Measurements from ENCODE around the gene E2F3. TPM values are rescaled to one million over a fixed set of nuclear protein-coding genes. Genes with fewer than 3 reads are reported as not detected.
A peak's percentile ranks its signal among the peaks of the same experiment; 100 is the strongest.

The E2F3 gene
- total RNA-seq, 2 donors from 2014 or later: 6.5 to 12.4 TPM

DNA sequence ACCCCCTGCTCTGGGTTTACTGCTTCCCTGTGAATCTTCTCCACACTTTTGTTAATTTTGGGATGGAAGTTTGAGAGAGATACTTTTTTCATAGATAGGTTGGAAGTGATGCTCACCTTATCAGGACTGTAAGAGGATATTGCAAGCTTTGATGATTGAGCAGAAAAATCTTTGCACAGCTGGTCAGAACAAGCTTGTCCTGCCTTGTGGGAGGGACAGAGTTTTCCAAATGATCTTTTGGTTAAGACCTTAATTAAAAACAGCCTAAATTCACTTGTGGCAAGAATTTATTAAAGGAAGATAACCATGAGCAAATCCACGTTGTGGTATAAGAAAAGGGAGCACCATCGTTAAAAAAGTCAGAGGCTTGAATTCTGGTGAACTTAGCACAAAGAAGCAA lies 32.2 kb downstream of the E2F3 start:
- H3K27me3 ChIP-seq (replicated peaks; ENCODE audit: insufficient read depth): no peaks in the 10 kb centered on the region
- TF ChIP-seq, protein P1, sequence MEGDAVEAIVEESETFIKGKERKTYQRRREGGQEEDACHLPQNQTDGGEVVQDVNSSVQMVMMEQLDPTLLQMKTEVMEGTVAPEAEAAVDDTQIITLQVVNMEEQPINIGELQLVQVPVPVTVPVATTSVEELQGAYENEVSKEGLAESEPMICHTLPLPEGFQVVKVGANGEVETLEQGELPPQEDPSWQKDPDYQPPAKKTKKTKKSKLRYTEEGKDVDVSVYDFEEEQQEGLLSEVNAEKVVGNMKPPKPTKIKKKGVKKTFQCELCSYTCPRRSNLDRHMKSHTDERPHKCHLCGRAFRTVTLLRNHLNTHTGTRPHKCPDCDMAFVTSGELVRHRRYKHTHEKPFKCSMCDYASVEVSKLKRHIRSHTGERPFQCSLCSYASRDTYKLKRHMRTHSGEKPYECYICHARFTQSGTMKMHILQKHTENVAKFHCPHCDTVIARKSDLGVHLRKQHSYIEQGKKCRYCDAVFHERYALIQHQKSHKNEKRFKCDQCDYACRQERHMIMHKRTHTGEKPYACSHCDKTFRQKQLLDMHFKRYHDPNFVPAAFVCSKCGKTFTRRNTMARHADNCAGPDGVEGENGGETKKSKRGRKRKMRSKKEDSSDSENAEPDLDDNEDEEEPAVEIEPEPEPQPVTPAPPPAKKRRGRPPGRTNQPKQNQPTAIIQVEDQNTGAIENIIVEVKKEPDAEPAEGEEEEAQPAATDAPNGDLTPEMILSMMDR (IDR thresholded peaks at IDR 0.05): no peak

DNA sequence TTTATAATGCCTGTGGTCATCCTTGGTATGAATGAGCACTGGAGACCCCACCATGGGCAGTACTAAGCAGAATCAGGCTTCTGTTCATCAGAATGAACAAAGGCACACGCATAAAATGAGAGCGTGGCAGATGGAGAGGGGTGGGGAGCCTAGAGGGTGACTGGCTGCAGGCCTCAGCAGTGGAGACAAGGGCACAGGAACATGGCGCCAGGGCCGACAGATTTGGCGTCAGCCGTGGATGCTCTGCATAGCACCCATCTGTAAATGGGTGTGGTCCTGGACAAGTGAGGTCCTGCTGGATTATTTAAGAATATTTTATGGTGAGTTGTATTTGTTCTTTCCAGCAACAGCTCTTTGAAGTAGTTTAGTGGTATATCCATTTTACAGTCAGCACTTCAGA lies 33.1 kb downstream of the E2F3 start:
- H3K27me3 ChIP-seq (replicated peaks; ENCODE audit: insufficient read depth): no peaks in the 10 kb centered on the region
- TF ChIP-seq, protein P1 (IDR thresholded peaks at IDR 0.05): no peak
- no peaks in the 10 kb centered on the region for H3K36me3 ChIP-seq
- no peak overlapping the region for H3K27ac ChIP-seq
- no peaks in the 10 kb centered on the region for H3K9me3 ChIP-seq
- ATAC-seq (ENCODE audit: insufficient number of reproducible peaks, low FRiP score, low read depth) (no peak), DNase-seq (ENCODE audit: low spot score) (no peak)
- H3K4me1 ChIP-seq (ENCODE audit: control insufficient read depth in 1 of 2, low read depth in 2 of 2): peaks cover 13 to 28% of the 10 kb centered on the region in 2 donors
- H3K4me3 ChIP-seq: no peak overlapping the region

More for the DNA sequence above, 32.2 kb downstream of the E2F3 start:
- ATAC-seq (ENCODE audit: insufficient number of reproducible peaks, low FRiP score, low read depth) (no peak), DNase-seq (ENCODE audit: low spot score) (no peak)
- Histone ChIP-seq H3K9me3 (no peaks in the 10 kb centered on the region), H3K27ac (no peak overlapping the region), H3K4me1 (ENCODE audit: control insufficient read depth in 1 of 2, low read depth in 2 of 2) (peaks cover 7 to 27% of the 10 kb centered on the region in 2 donors), H3K36me3 (no peaks in the 10 kb centered on the region), H3K4me3 (no peak overlapping the region)

DNA sequence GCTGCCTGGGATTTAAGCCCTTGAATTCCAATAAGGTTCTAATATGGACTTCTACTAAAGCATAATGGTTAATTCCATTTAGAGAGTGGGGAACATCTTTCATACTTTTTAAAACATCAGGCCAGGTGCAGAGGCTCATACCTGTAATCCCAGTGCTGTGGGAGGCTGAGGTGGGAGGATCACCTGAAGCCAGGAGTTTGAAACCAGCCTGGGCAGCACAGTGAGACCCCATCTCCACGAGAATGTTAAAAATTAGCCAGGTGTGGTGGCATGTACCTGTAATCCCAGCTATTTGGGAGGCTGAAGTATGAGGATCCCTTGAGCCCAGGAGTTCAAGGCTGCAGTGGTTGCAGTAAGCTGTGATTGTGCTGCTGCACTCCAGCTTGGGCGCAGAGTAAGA lies 35.0 kb downstream of the E2F3 start:
- H3K9me3 ChIP-seq: no peaks in the 10 kb centered on the region
- TF ChIP-seq, protein P1 (IDR thresholded peaks at IDR 0.05): no peak
- ATAC-seq (ENCODE audit: insufficient number of reproducible peaks, low FRiP score, low read depth) (no peak), DNase-seq (ENCODE audit: low spot score) (no peak)
- H3K4me3 ChIP-seq: no peak overlapping the region
- H3K27ac ChIP-seq: no peak overlapping the region
- no peaks in the 10 kb centered on the region for H3K27me3 ChIP-seq (replicated peaks; ENCODE audit: insufficient read depth)
- no peaks in the 10 kb centered on the region for H3K36me3 ChIP-seq
- H3K4me1 ChIP-seq (ENCODE audit: control insufficient read depth in 1 of 2, low read depth in 2 of 2): peaks cover 27 to 40% of the 10 kb centered on the region in 2 donors

DNA sequence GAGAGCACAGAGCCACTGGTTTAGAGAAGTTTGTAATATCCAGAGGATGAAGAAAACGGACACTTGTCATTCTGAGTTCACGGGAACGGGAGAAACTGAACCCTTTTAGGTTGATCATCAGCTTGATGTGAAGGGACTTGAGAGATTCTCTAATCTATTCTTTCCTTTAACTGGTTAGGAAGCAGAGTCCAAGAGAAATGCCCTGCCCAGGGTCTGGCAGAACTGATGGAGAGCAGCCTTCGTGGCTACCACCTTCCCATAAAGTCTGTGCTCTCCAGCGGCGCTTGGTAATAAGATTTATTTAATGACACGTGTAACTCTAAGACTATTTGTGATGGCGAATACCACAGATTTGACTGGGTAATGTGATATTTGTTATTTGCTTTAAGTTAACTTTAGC lies 36.0 kb downstream of the E2F3 start:
- TF ChIP-seq, protein P1 (IDR thresholded peaks at IDR 0.05): no peak
- Histone ChIP-seq H3K4me3 (no peak overlapping the region), H3K27me3 (replicated peaks; ENCODE audit: insufficient read depth) (no peaks in the 10 kb centered on the region), H3K36me3 (no peaks in the 10 kb centered on the region), H3K4me1 (ENCODE audit: control insufficient read depth in 1 of 2, low read depth in 2 of 2) (peaks cover 27 to 40% of the 10 kb centered on the region in 2 donors), H3K27ac (no peak overlapping the region), H3K9me3 (no peaks in the 10 kb centered on the region)
- ATAC-seq (ENCODE audit: insufficient number of reproducible peaks, low FRiP score, low read depth) (no peak), DNase-seq (ENCODE audit: low spot score) (no peak)

DNA sequence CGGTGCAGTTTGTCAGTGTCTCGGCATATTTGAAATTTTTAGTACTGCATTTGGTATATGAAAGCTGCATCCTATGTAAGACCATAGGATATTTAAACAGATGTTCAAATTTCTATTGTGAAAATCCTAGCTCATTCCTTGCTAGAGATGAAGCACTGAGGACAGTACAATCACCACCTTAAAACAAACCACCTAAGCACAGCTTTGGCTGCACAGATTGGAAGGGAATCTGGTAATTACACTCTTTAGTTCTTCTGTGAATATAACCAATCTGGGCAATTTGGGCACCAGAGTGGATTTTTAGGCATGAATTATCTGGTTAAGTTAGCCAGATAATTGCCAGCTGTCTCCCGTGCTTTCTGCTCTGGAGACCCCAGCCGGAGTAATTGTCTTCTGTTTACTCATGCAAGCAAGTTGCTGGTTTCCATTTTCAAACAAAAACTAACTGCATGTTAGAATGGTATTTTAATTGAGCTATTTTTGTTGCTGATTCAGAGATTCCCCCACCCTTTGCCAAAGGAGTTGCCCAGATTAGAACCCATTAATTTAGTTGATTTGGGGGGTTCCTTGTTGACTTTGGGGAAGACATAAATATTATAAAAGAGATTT lies 36.9 kb downstream of the E2F3 start:
- peak overlapping the region in 1 of 2 donors; percentile 57 for H3K27ac ChIP-seq
- H3K4me3 ChIP-seq: no peak overlapping the region
- no peaks in the 10 kb centered on the region for H3K27me3 ChIP-seq (replicated peaks; ENCODE audit: insufficient read depth)
- ATAC-seq (ENCODE audit: insufficient number of reproducible peaks, low FRiP score, low read depth): no peak
- DNase-seq (ENCODE audit: low spot score): no peak
- H3K36me3 ChIP-seq: no peaks in the 10 kb centered on the region
- H3K9me3 ChIP-seq: no peaks in the 10 kb centered on the region
- TF ChIP-seq, protein P1 (IDR thresholded peaks at IDR 0.05): no peak
- H3K4me1 ChIP-seq (ENCODE audit: control insufficient read depth in 1 of 2, low read depth in 2 of 2): peaks cover 27 to 34% of the 10 kb centered on the region in 2 donors
